C4-2B (cell line): Measurements from ENCODE around the gene CHST10.

Experiments used
- ZFX ChIP-seq: fragments of 450-650 bp; IDR thresholded peaks from 2 replicates; pipeline ENCODE4 v1.6.1; 2017
- TF ChIP-seq, protein P1 (sequence below): fragments of 450-650 bp; conservative IDR thresholded peaks from 2 replicates; pipeline ENCODE4 v1.5.1; 2017; ENCODE audit warnings: mild to moderate bottlenecking

GRCh38 chr2:100419915-100420314 lies 2.4 kb upstream of the CHST10 start:
- TF ChIP-seq, protein P1, sequence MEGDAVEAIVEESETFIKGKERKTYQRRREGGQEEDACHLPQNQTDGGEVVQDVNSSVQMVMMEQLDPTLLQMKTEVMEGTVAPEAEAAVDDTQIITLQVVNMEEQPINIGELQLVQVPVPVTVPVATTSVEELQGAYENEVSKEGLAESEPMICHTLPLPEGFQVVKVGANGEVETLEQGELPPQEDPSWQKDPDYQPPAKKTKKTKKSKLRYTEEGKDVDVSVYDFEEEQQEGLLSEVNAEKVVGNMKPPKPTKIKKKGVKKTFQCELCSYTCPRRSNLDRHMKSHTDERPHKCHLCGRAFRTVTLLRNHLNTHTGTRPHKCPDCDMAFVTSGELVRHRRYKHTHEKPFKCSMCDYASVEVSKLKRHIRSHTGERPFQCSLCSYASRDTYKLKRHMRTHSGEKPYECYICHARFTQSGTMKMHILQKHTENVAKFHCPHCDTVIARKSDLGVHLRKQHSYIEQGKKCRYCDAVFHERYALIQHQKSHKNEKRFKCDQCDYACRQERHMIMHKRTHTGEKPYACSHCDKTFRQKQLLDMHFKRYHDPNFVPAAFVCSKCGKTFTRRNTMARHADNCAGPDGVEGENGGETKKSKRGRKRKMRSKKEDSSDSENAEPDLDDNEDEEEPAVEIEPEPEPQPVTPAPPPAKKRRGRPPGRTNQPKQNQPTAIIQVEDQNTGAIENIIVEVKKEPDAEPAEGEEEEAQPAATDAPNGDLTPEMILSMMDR = no peak
- TF ChIP-seq ZFX = no peak
